Measurements from ENCODE around the gene LY6G6C. TPM values are rescaled to one million over a fixed set of nuclear protein-coding genes. Genes with fewer than 3 reads are reported as not detected.

Gene LY6G6C
- total RNA-seq, 1 donor from 2014 or later = not detected

DNA sequence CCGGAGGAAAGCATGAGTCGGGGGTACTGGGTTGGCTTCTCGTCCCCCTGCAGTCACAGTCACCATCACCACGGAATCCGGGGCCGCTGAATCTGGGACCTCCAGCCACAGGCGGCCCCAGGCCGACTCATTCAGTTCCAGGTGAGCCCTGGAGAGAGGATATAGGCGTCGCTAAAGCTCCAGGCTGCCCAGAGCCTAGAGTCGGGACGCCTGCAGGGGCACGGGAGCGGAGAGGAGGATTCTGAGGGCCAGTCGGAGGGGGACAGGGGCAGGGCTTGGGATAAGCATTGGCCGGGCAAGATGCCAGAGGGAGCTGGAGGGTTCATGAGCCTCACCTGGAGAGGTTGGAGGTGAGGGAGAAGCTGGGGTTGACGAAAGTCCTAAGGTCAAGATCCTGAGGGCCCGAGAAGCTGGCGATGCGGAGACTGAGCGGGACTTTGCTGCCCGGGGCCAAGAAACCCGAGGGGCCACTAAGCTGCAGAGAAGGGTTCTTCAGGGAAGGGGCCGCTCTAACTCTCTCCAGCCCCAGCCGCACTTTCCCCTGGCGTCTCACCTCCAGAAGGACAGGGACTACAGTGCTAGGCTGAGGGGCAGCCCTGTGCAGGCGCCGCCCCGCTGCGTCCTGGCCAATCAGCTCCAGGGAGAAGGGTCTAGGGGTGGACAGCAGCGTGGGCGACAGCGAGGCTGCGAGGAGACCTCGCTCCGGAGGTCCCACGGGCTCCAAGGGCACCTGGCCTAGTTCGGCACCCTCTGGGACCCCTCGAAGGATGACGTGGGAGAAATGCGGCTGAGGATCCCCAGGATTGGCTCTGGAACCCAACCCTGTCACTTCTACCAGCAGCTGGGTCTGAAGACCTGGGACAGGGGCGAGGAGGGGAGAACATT lies 44.6 kb upstream of the LY6G6C start:
- H3K36me3 ChIP-seq = no peaks in the 10 kb centered on the region
- DNase-seq (ENCODE audit: low spot score in 2 of 2) = no peak
- no peaks in the 10 kb centered on the region for H3K9me3 ChIP-seq
- no peak overlapping the region for H3K27ac ChIP-seq
- H3K27me3 ChIP-seq = no peaks in the 10 kb centered on the region
- H3K4me3 ChIP-seq = peak overlapping the region; percentile 0 to 45
- H3K4me1 ChIP-seq = no peaks in the 10 kb centered on the region
- TF ChIP-seq, protein P1, sequence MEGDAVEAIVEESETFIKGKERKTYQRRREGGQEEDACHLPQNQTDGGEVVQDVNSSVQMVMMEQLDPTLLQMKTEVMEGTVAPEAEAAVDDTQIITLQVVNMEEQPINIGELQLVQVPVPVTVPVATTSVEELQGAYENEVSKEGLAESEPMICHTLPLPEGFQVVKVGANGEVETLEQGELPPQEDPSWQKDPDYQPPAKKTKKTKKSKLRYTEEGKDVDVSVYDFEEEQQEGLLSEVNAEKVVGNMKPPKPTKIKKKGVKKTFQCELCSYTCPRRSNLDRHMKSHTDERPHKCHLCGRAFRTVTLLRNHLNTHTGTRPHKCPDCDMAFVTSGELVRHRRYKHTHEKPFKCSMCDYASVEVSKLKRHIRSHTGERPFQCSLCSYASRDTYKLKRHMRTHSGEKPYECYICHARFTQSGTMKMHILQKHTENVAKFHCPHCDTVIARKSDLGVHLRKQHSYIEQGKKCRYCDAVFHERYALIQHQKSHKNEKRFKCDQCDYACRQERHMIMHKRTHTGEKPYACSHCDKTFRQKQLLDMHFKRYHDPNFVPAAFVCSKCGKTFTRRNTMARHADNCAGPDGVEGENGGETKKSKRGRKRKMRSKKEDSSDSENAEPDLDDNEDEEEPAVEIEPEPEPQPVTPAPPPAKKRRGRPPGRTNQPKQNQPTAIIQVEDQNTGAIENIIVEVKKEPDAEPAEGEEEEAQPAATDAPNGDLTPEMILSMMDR (IDR thresholded peaks at IDR 0.05) = no peak
- intact Hi-C loops (cut with DNase I) = no loop called here

DNA sequence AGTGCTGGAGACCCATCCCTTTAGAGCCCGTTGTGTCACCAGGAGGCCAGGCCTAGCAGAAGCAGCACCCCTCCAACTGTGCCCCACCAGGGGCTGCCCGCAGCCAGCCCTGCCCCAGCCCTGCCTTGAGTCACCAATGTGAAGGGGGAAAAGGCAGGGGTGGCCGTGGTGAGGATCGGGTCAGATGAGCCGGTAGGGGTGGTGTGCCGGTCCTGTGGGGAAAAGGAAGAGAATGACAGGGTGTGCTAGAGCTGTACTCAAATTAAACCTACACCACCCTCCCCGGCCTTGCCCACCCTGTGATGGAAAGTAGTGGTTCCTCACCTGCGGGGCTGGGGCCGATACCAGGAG lies 44.0 kb upstream of the LY6G6C start:
- Histone ChIP-seq H3K27me3 (no peaks in the 10 kb centered on the region), H3K9me3 (no peaks in the 10 kb centered on the region), H3K27ac (no peak overlapping the region), H3K4me1 (no peaks in the 10 kb centered on the region), H3K4me3 (no peak overlapping the region), H3K36me3 (no peaks in the 10 kb centered on the region)
- TF ChIP-seq, protein P1 (IDR thresholded peaks at IDR 0.05) = no peak
- no peak for DNase-seq (ENCODE audit: low spot score in 2 of 2)
- intact Hi-C loops (cut with DNase I) = no loop called here

DNA sequence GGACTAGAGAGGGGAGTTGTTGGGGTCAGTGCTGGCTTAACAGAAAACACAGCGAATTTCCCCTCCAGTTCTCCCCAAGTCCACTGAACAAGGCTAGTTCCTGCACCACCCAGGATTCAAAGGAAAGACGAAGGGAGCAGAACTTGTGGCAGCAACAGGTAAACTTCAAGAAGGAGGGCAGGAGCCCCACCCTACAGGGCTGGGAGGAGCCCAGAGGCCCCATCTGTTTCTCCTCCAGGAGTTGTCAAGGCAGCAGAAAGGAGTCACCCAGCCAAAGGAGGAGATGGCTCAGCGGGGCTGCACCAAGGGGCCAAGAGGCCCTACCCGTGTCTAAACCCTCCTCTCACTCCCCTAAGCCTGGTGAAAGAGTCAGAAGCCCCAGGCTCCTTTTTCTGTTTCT lies 42.7 kb upstream of the LY6G6C start:
- Histone ChIP-seq H3K4me1 (no peaks in the 10 kb centered on the region), H3K9me3 (no peaks in the 10 kb centered on the region), H3K4me3 (no peak overlapping the region), H3K36me3 (no peaks in the 10 kb centered on the region), H3K27me3 (no peaks in the 10 kb centered on the region), H3K27ac (no peak overlapping the region)
- TF ChIP-seq, protein P1 (IDR thresholded peaks at IDR 0.05) = no peak
- intact Hi-C loops (cut with DNase I) = no loop called here
- no peak for DNase-seq (ENCODE audit: low spot score in 2 of 2)

DNA sequence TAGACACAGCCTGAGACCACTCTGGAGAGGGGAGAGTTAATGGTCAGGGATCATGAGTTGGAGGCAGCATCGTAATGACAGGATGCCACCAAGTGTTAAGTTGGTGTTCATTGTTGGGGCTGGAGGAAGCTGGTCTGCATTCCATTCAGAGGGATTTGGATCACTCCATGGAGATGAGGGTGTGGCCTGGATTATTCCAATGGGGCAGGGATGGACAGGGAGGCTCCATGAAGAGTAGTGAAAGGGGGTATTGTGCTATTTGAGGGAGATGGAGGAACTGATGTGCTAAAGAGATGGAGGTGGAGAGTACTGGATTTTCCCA lies 42.0 kb upstream of the LY6G6C start:
- intact Hi-C loops (cut with DNase I) = no loop called here
- Histone ChIP-seq H3K27ac (no peak overlapping the region), H3K36me3 (no peaks in the 10 kb centered on the region), H3K4me3 (no peak overlapping the region), H3K9me3 (no peaks in the 10 kb centered on the region), H3K4me1 (no peaks in the 10 kb centered on the region), H3K27me3 (no peaks in the 10 kb centered on the region)
- DNase-seq (ENCODE audit: low spot score in 2 of 2) = no peak
- TF ChIP-seq, protein P1 (IDR thresholded peaks at IDR 0.05) = no peak

DNA sequence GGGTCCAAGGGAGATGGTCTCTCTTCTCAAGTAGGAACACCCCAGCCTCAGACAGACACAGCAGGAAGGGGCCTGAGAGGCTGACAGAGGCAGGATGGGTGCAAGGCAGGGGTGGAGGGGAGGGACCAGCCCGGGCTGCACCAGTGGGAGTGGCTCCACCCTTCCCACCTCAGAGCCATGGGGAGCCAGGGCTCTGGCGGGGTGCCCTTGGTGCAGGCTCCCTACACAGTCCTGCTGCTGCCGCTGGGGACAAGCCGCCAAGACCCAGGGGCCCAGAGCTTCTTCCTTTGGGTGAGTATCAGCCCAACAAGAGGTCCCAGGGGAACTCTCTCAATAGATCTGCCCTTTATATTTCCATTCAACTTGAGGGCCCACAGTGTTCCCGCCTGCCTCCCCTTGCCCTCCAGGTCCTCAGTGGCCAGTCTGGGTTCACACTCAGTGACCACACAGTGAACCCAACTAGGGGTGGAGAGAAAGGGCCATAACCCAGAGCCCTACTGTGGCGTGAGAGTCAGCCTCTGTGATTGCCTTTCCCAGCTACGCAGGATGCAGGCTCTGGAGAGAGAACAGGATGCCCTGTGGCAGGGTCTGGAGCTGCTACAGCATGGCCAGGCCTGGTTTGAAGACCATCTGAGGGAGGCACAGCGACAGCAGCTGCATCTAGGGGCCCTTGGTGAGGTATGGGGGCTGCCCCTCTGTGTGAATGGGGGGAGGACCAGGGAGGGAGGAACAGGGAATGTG lies 41.5 kb upstream of the LY6G6C start:
- DNase-seq (ENCODE audit: low spot score in 2 of 2) = no peak
- H3K9me3 ChIP-seq = no peaks in the 10 kb centered on the region
- H3K27me3 ChIP-seq = no peaks in the 10 kb centered on the region
- H3K27ac ChIP-seq = no peak overlapping the region
- intact Hi-C loops (cut with DNase I) = no loop called here
- H3K4me1 ChIP-seq = no peaks in the 10 kb centered on the region
- H3K4me3 ChIP-seq = no peak overlapping the region
- TF ChIP-seq, protein P1 (IDR thresholded peaks at IDR 0.05) = no peak
- no peaks in the 10 kb centered on the region for H3K36me3 ChIP-seq
